ENCODE data around the gene SCN4B. TPM values are rescaled to one million over a fixed set of nuclear protein-coding genes. Genes with fewer than 3 reads are reported as not detected.

Gene SCN4B
- total RNA-seq, 4 donors from 2014 or later = 3.7 to 8.4 (median 4.4) TPM

DNA sequence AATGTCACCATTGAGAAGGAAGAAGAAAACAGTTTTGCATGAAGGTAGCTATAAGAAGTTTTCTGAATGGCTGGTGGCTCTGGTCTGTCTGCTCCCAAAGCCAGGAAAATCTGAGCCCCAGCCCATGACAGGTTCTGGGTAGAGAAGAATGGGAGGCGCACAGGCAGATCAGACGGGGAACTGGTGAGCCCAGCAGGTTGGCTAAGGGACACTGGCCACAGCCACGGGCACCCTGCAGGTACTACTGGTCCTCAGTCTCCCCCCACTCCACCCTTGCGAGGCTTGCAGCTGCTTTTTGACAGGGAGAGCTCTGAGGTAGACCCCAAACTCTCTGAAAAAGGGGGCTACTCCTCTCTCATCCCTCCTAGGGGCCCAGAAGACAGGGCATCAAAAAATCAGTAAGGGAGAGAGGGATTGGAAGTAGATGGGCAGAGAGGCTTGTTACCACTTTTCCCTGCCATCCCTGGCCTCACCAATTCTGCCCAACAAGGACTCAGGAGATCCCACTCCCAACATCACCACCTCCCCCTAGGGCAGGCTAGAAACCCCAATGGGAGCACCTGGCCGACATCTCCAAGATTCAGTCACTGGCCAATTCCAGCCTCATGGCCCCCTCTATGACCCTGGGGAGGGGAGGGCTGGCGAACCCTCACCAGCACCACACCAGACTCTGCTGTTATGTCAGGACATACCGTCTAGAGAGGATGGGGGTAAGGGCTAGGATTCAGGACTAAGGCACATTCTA is 17.4 kb downstream of the SCN4B start:
- Histone ChIP-seq H3K27me3 (peaks cover 0 to 49% (median 0%) of the 10 kb centered on the region in 4 donors), H3K4me1 (no peaks in the 10 kb centered on the region), H3K4me3 (no peak overlapping the region), H3K27ac (replicated peaks in 1 of 4) (no peak overlapping the region), H3K36me3 (peaks cover 0 to 6% (median 0%) of the 10 kb centered on the region in 4 donors), H3K9me3 (no peaks in the 10 kb centered on the region)
- no peak for DNase-seq (ENCODE audit: extremely low spot score)
- TF ChIP-seq, protein P1, sequence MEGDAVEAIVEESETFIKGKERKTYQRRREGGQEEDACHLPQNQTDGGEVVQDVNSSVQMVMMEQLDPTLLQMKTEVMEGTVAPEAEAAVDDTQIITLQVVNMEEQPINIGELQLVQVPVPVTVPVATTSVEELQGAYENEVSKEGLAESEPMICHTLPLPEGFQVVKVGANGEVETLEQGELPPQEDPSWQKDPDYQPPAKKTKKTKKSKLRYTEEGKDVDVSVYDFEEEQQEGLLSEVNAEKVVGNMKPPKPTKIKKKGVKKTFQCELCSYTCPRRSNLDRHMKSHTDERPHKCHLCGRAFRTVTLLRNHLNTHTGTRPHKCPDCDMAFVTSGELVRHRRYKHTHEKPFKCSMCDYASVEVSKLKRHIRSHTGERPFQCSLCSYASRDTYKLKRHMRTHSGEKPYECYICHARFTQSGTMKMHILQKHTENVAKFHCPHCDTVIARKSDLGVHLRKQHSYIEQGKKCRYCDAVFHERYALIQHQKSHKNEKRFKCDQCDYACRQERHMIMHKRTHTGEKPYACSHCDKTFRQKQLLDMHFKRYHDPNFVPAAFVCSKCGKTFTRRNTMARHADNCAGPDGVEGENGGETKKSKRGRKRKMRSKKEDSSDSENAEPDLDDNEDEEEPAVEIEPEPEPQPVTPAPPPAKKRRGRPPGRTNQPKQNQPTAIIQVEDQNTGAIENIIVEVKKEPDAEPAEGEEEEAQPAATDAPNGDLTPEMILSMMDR (IDR thresholded peaks at IDR 0.05) = no peak
- TF ChIP-seq POLR2AphosphoS5 (IDR thresholded peaks at IDR 0.05) = no peak
- no peak for TF ChIP-seq EP300 (IDR thresholded peaks at IDR 0.05)
- no peak for TF ChIP-seq POLR2A (IDR thresholded peaks at IDR 0.05; ENCODE audit: low read depth)
- intact Hi-C loops (cut with DNase I) = no loop called here
- WGBS = 85% methylated on average over 4 of the region's 7 CpGs

DNA sequence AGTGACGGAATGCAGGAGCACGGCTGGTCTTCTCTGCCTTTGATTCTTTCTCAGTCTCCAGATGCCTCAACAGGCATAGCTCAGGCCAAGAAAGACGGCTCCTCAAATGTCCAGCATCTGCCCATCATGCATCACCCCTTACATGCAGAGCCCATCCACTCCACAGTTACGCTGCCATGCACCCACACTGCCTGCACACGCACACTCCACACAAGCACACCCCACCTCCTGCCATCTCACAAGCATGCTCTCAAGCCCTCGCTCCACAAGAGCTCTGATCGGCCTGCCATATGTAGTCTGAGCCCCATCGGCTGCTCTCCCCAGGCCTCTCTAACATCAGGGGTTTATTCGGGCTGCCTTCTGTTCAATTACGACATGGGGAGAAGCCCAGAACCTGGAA is 18.8 kb downstream of the SCN4B start:
- intact Hi-C loops (cut with DNase I) = no loop called here

GRCh38 chr11:118132385-118133151 is 20.1 kb downstream of the SCN4B start:
- DNase-seq (ENCODE audit: extremely low spot score) = no peak
- intact Hi-C loops (cut with DNase I) = no loop called here
- 80% methylated on average over 15 of the region's 15 CpGs for WGBS

More for the DNA sequence above, 18.8 kb downstream of the SCN4B start:
- Histone ChIP-seq H3K4me3 (no peak overlapping the region), H3K27me3 (peaks cover 0 to 39% (median 2%) of the 10 kb centered on the region in 4 donors), H3K4me1 (peaks cover 0 to 4% (median 0%) of the 10 kb centered on the region in 4 donors), H3K9me3 (no peaks in the 10 kb centered on the region), H3K27ac (replicated peaks in 1 of 4) (no peak overlapping the region), H3K36me3 (peaks cover 0 to 6% (median 0%) of the 10 kb centered on the region in 4 donors)
- TF ChIP-seq POLR2AphosphoS5 (IDR thresholded peaks at IDR 0.05) (no peak), EP300 (IDR thresholded peaks at IDR 0.05) (no peak), POLR2A (IDR thresholded peaks at IDR 0.05; ENCODE audit: low read depth) (no peak)
- TF ChIP-seq, protein P1 (IDR thresholded peaks at IDR 0.05) = no peak
- 84% methylated on average over 10 of the region's 10 CpGs for WGBS
- DNase-seq (ENCODE audit: extremely low spot score) = no peak

GRCh38 chr11:118129471-118130172 is 23.0 kb downstream of the SCN4B start:
- H3K9me3 ChIP-seq = no peaks in the 10 kb centered on the region
- no peak overlapping the region for H3K4me3 ChIP-seq
- H3K27me3 ChIP-seq = peaks cover 0 to 12% (median 2%) of the 10 kb centered on the region in 4 donors
- H3K36me3 ChIP-seq = no peaks in the 10 kb centered on the region
- intact Hi-C loops (cut with DNase I) = no loop called here
- H3K4me1 ChIP-seq = peaks cover 0 to 8% (median 0%) of the 10 kb centered on the region in 4 donors
- H3K27ac ChIP-seq (replicated peaks in 1 of 4) = no peak overlapping the region
- DNase-seq (ENCODE audit: extremely low spot score) = no peak
- WGBS = 60% methylated on average over 6 of the region's 6 CpGs
- TF ChIP-seq EP300 (IDR thresholded peaks at IDR 0.05) (no peak), POLR2AphosphoS5 (IDR thresholded peaks at IDR 0.05) (no peak), POLR2A (IDR thresholded peaks at IDR 0.05; ENCODE audit: low read depth) (no peak)
- TF ChIP-seq, protein P1 (IDR thresholded peaks at IDR 0.05) = no peak

More at GRCh38 chr11:118132385-118133151, 20.1 kb downstream of the SCN4B start:
- Histone ChIP-seq H3K9me3 (no peaks in the 10 kb centered on the region), H3K27me3 (peaks cover 0 to 37% (median 2%) of the 10 kb centered on the region in 4 donors), H3K36me3 (peaks cover 0 to 6% (median 0%) of the 10 kb centered on the region in 4 donors), H3K4me3 (no peak overlapping the region), H3K27ac (replicated peaks in 1 of 4) (no peak overlapping the region), H3K4me1 (peaks cover 0 to 8% (median 0%) of the 10 kb centered on the region in 4 donors)
- TF ChIP-seq POLR2A (IDR thresholded peaks at IDR 0.05; ENCODE audit: low read depth) (no peak), POLR2AphosphoS5 (IDR thresholded peaks at IDR 0.05) (no peak), EP300 (IDR thresholded peaks at IDR 0.05) (no peak)
- TF ChIP-seq, protein P1 (IDR thresholded peaks at IDR 0.05) = no peak

Measured in esophagus muscularis mucosa (tissue), 4 donors.